Measurements from ENCODE around the gene TPM1.

TPM1 gene

GRCh38 chr15:63004211-63004610 lies 38.3 kb upstream of the TPM1 start:
- no peak overlapping the region for H3K9ac ChIP-seq (ENCODE audit: low read depth, low read length)
- no peaks in the 10 kb centered on the region for H3K4me1 ChIP-seq (ENCODE audit: control insufficient read depth, insufficient read depth, low read length)
- no peaks in the 10 kb centered on the region for H3K9me3 ChIP-seq (ENCODE audit: control insufficient read depth, insufficient read depth, low read length)
- H3K4me3 ChIP-seq (ENCODE audit: low read depth, low read length): no peak overlapping the region
- no peaks in the 10 kb centered on the region for H3K27me3 ChIP-seq (ENCODE audit: control insufficient read depth, insufficient read depth, low read length)
- no peaks in the 10 kb centered on the region for H3K36me3 ChIP-seq (ENCODE audit: control insufficient read depth, insufficient read depth, low read length)
- no peak overlapping the region for H3K27ac ChIP-seq (ENCODE audit: low read depth, low read length)

- H3K36me3 ChIP-seq (ENCODE audit: control insufficient read depth, insufficient read depth, low read length): no peaks in the 10 kb centered on the region
- no peaks in the 10 kb centered on the region for H3K9me3 ChIP-seq (ENCODE audit: control insufficient read depth, insufficient read depth, low read length)
- no peak overlapping the region for H3K27ac ChIP-seq (ENCODE audit: low read depth, low read length)
- no peak overlapping the region for H3K9ac ChIP-seq (ENCODE audit: low read depth, low read length)
- H3K4me3 ChIP-seq (ENCODE audit: low read depth, low read length): no peak overlapping the region
- H3K4me1 ChIP-seq (ENCODE audit: control insufficient read depth, insufficient read depth, low read length): no peaks in the 10 kb centered on the region
- H3K27me3 ChIP-seq (ENCODE audit: control insufficient read depth, insufficient read depth, low read length): no peaks in the 10 kb centered on the region
These were observed 36.3 kb upstream of the TPM1 start for GRCh38 chr15:63006032-63006878.

GRCh38 chr15:63008333-63009049 lies 34.1 kb upstream of the TPM1 start:
- Histone ChIP-seq H3K27ac (ENCODE audit: low read depth, low read length) (no peak overlapping the region), H3K4me3 (ENCODE audit: low read depth, low read length) (no peak overlapping the region), H3K36me3 (ENCODE audit: control insufficient read depth, insufficient read depth, low read length) (no peaks in the 10 kb centered on the region), H3K27me3 (ENCODE audit: control insufficient read depth, insufficient read depth, low read length) (no peaks in the 10 kb centered on the region), H3K4me1 (ENCODE audit: control insufficient read depth, insufficient read depth, low read length) (no peaks in the 10 kb centered on the region; the same call in 1 of the 2 replicates), H3K9me3 (ENCODE audit: control insufficient read depth, insufficient read depth, low read length) (0 out of 2 replicates have a peak, but pooled peaks cover 4% of the 10 kb centered on the region), H3K9ac (ENCODE audit: low read depth, low read length) (no peak overlapping the region)

- Histone ChIP-seq H3K27me3 (ENCODE audit: control insufficient read depth, insufficient read depth, low read length) (no peaks in the 10 kb centered on the region), H3K4me1 (ENCODE audit: control insufficient read depth, insufficient read depth, low read length) (no peaks in the 10 kb centered on the region; the same call in 1 of the 2 replicates), H3K27ac (ENCODE audit: low read depth, low read length) (no peak overlapping the region), H3K9ac (ENCODE audit: low read depth, low read length) (no peak overlapping the region), H3K9me3 (ENCODE audit: control insufficient read depth, insufficient read depth, low read length) (0 out of 2 replicates have a peak, but pooled peaks cover 4% of the 10 kb centered on the region), H3K36me3 (ENCODE audit: control insufficient read depth, insufficient read depth, low read length) (no peaks in the 10 kb centered on the region), H3K4me3 (ENCODE audit: low read depth, low read length) (no peak overlapping the region)
These were observed 32.2 kb upstream of the TPM1 start for GRCh38 chr15:63010386-63010785.

GRCh38 chr15:63010920-63011693 lies 31.4 kb upstream of the TPM1 start:
- H3K4me1 ChIP-seq (ENCODE audit: control insufficient read depth, insufficient read depth, low read length): no peaks in the 10 kb centered on the region; the same call in 1 of the 2 replicates
- H3K9me3 ChIP-seq (ENCODE audit: control insufficient read depth, insufficient read depth, low read length): 0 out of 2 replicates have a peak, but pooled peaks cover 4% of the 10 kb centered on the region
- H3K4me3 ChIP-seq (ENCODE audit: low read depth, low read length): no peak overlapping the region
- H3K9ac ChIP-seq (ENCODE audit: low read depth, low read length): no peak overlapping the region
- H3K27ac ChIP-seq (ENCODE audit: low read depth, low read length): no peak overlapping the region
- H3K36me3 ChIP-seq (ENCODE audit: control insufficient read depth, insufficient read depth, low read length): no peaks in the 10 kb centered on the region
- no peaks in the 10 kb centered on the region for H3K27me3 ChIP-seq (ENCODE audit: control insufficient read depth, insufficient read depth, low read length)

- Histone ChIP-seq H3K9me3 (ENCODE audit: control insufficient read depth, insufficient read depth, low read length) (0 out of 2 replicates have a peak, but pooled peaks cover 4% of the 10 kb centered on the region), H3K9ac (ENCODE audit: low read depth, low read length) (no peak overlapping the region), H3K4me1 (ENCODE audit: control insufficient read depth, insufficient read depth, low read length) (no peaks in the 10 kb centered on the region; the same call in 1 of the 2 replicates), H3K36me3 (ENCODE audit: control insufficient read depth, insufficient read depth, low read length) (no peaks in the 10 kb centered on the region), H3K27me3 (ENCODE audit: control insufficient read depth, insufficient read depth, low read length) (no peaks in the 10 kb centered on the region), H3K27ac (ENCODE audit: low read depth, low read length) (no peak overlapping the region), H3K4me3 (ENCODE audit: low read depth, low read length) (no peak overlapping the region)
These were observed 30.1 kb upstream of the TPM1 start for GRCh38 chr15:63012444-63012843.

GRCh38 chr15:63013052-63013808 lies 29.3 kb upstream of the TPM1 start:
- peak overlapping the region; percentile 23 for H3K27ac ChIP-seq (ENCODE audit: low read depth, low read length)
- no peaks in the 10 kb centered on the region for H3K36me3 ChIP-seq (ENCODE audit: control insufficient read depth, insufficient read depth, low read length)
- no peaks in the 10 kb centered on the region for H3K27me3 ChIP-seq (ENCODE audit: control insufficient read depth, insufficient read depth, low read length)
- 0 out of 2 replicates have a peak, but pooled peaks cover 4% of the 10 kb centered on the region for H3K9me3 ChIP-seq (ENCODE audit: control insufficient read depth, insufficient read depth, low read length)
- no peak overlapping the region for H3K9ac ChIP-seq (ENCODE audit: low read depth, low read length)
- no peaks in the 10 kb centered on the region; the same call in 1 of the 2 replicates for H3K4me1 ChIP-seq (ENCODE audit: control insufficient read depth, insufficient read depth, low read length)
- H3K4me3 ChIP-seq (ENCODE audit: low read depth, low read length): no peak overlapping the region

- Histone ChIP-seq H3K27me3 (ENCODE audit: control insufficient read depth, insufficient read depth, low read length) (no peaks in the 10 kb centered on the region), H3K4me3 (ENCODE audit: low read depth, low read length) (no peak overlapping the region), H3K9me3 (ENCODE audit: control insufficient read depth, insufficient read depth, low read length) (0 out of 2 replicates have a peak, but pooled peaks cover 4% of the 10 kb centered on the region), H3K27ac (ENCODE audit: low read depth, low read length) (no peak overlapping the region), H3K4me1 (ENCODE audit: control insufficient read depth, insufficient read depth, low read length) (peaks cover 1% of the 10 kb centered on the region), H3K9ac (ENCODE audit: low read depth, low read length) (no peak overlapping the region), H3K36me3 (ENCODE audit: control insufficient read depth, insufficient read depth, low read length) (no peaks in the 10 kb centered on the region)
These were observed 28.0 kb upstream of the TPM1 start for GRCh38 chr15:63014578-63014977.

GRCh38 chr15:63015618-63016017 lies 26.9 kb upstream of the TPM1 start:
- Histone ChIP-seq H3K9ac (ENCODE audit: low read depth, low read length) (no peak overlapping the region), H3K27ac (ENCODE audit: low read depth, low read length) (no peak overlapping the region), H3K36me3 (ENCODE audit: control insufficient read depth, insufficient read depth, low read length) (no peaks in the 10 kb centered on the region), H3K9me3 (ENCODE audit: control insufficient read depth, insufficient read depth, low read length) (0 out of 2 replicates have a peak, but pooled peaks cover 4% of the 10 kb centered on the region), H3K27me3 (ENCODE audit: control insufficient read depth, insufficient read depth, low read length) (no peaks in the 10 kb centered on the region), H3K4me3 (ENCODE audit: low read depth, low read length) (no peak overlapping the region), H3K4me1 (ENCODE audit: control insufficient read depth, insufficient read depth, low read length) (peaks cover 9% of the 10 kb centered on the region)

GRCh38 chr15:63016234-63016633 lies 26.3 kb upstream of the TPM1 start:
- no peak overlapping the region for H3K4me3 ChIP-seq (ENCODE audit: low read depth, low read length)
- no peaks in the 10 kb centered on the region for H3K36me3 ChIP-seq (ENCODE audit: control insufficient read depth, insufficient read depth, low read length)
- H3K9ac ChIP-seq (ENCODE audit: low read depth, low read length): no peak overlapping the region
- H3K27ac ChIP-seq (ENCODE audit: low read depth, low read length): no peak overlapping the region
- no peaks in the 10 kb centered on the region for H3K27me3 ChIP-seq (ENCODE audit: control insufficient read depth, insufficient read depth, low read length)
- peaks cover 9% of the 10 kb centered on the region for H3K4me1 ChIP-seq (ENCODE audit: control insufficient read depth, insufficient read depth, low read length)
- 0 out of 2 replicates have a peak, but pooled peaks cover 4% of the 10 kb centered on the region for H3K9me3 ChIP-seq (ENCODE audit: control insufficient read depth, insufficient read depth, low read length)
